ENCODE results near the gene SIGLEC9. TPM values are rescaled to one million over a fixed set of nuclear protein-coding genes. Genes with fewer than 3 reads are reported as not detected.
A peak's percentile ranks its signal among the peaks of the same experiment; 100 is the strongest.

Gene SIGLEC9
- total and polyA plus RNA-seq, 9 donors: 1.7 to 10.4 (median 2.9) TPM

- intact Hi-C loops (cut with DNase I): no loop called here
Observed at GRCh38 chr19:51158474-51159129, 33.9 kb downstream of the SIGLEC9 start.

DNA sequence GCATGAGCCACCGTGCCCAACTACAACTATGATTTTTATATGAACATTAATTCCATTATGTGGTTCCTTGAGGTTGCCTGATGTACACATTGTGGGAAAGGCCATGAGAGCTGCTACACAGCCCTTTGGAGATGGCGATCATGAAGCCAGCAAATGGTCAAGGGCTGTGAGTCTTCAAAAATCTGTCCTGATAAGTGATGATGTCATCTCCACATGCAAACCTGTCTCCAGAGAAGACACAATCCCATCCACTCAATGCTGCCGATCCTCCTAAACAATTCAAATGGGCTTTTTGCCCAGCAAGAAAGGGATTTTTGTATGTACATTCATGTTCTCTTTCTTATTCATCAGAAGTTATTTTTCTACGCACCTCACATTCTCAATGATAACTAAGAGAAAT is 35.0 kb downstream of the SIGLEC9 start:
- H3K4me1 ChIP-seq (ENCODE audit: insufficient read depth): peaks cover 4% of the 10 kb centered on the region
- no peak for TF ChIP-seq CTCF (IDR thresholded peaks at IDR 0.05)
- no peak for TF ChIP-seq EP300 (IDR thresholded peaks at IDR 0.05)
- no peak overlapping the region for H3K27ac ChIP-seq
- intact Hi-C loops (cut with DNase I): loop anchor here in 1 of 4 donors (10.0 kb wide), 1 partner anchor 55 kb away; the partner anchor contains the start of gene CTU1
- no peak overlapping the region for H3K4me3 ChIP-seq
- no peak for DNase-seq
- 74 to 88% (median 83%) methylated on average over 4 of the region's 4 CpGs for WGBS, 3 donors
- no peaks in the 10 kb centered on the region for H3K9me3 ChIP-seq
- no peaks in the 10 kb centered on the region for H3K27me3 ChIP-seq
- H3K36me3 ChIP-seq: no peaks in the 10 kb centered on the region

More at GRCh38 chr19:51158474-51159129, 33.9 kb downstream of the SIGLEC9 start:
- WGBS, 3 donors: 39 to 44% (median 40%) methylated on average over 7 of the region's 7 CpGs
- no peak overlapping the region for H3K4me3 ChIP-seq
- H3K27ac ChIP-seq: no peak overlapping the region
- H3K9me3 ChIP-seq: no peaks in the 10 kb centered on the region
- DNase-seq: peak in 2 of 5 donors; percentile 44 to 54
- no peaks in the 10 kb centered on the region for H3K27me3 ChIP-seq
- peaks cover 4% of the 10 kb centered on the region for H3K4me1 ChIP-seq (ENCODE audit: insufficient read depth)
- TF ChIP-seq CTCF (IDR thresholded peaks at IDR 0.05) (no peak), POLR2A (IDR thresholded peaks at IDR 0.05) (no peak), EP300 (IDR thresholded peaks at IDR 0.05) (no peak)
- H3K36me3 ChIP-seq: no peaks in the 10 kb centered on the region

GRCh38 chr19:51161266-51161665 is 36.6 kb downstream of the SIGLEC9 start:
- H3K27me3 ChIP-seq: no peaks in the 10 kb centered on the region
- no peak overlapping the region for H3K4me3 ChIP-seq
- peaks cover 4% of the 10 kb centered on the region for H3K4me1 ChIP-seq (ENCODE audit: insufficient read depth)
- no peaks in the 10 kb centered on the region for H3K36me3 ChIP-seq
- no peak overlapping the region for H3K27ac ChIP-seq
- WGBS, 3 donors: 90 to 96% (median 94%) methylated on average over 1 of the region's 1 CpG
- TF ChIP-seq POLR2A (IDR thresholded peaks at IDR 0.05) (no peak), CTCF (IDR thresholded peaks at IDR 0.05) (no peak), EP300 (IDR thresholded peaks at IDR 0.05) (no peak)
- intact Hi-C loops (cut with DNase I): loop anchor here in 1 of 4 donors (10.0 kb wide), 1 partner anchor 56 kb away; the partner anchor contains the start of gene CTU1
- H3K9me3 ChIP-seq: no peaks in the 10 kb centered on the region
- no peak for DNase-seq

DNA sequence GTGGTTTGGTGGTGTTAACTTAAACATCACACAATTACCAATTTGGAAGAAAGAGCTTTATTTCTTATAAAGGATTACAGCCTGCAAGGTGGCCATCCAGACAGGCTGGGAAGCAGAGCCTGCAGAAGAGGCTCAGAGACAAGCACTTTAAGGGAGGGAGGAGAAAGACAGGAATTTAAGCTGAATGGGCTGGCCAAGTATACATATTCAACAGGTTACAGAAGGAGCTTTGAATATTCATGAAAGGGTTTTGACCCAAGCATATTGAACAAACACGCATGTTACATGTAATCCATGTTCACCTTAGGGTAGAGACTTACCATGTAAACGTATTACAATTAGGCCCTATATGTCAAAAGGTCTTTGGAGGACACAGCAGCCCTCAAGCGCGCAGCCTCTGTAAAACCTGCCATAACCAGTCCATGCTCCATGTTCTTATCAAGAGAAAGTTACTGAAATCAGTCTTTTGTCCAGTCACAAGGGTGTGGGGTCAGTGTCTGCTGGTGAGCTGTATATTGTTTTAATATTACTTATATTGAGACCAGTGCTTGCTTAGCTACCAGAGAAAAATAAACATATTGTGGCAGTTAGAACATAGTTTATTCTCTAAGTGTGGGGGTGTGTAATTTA is 37.3 kb downstream of the SIGLEC9 start:
- intact Hi-C loops (cut with DNase I): loop anchor here in 1 of 4 donors (10.0 kb wide), 1 partner anchor 57 kb away; the partner anchor contains the start of gene CTU1
- Histone ChIP-seq H3K27ac (no peak overlapping the region), H3K9me3 (no peaks in the 10 kb centered on the region), H3K36me3 (no peaks in the 10 kb centered on the region), H3K4me3 (no peak overlapping the region), H3K4me1 (ENCODE audit: insufficient read depth) (peaks cover 4% of the 10 kb centered on the region), H3K27me3 (no peaks in the 10 kb centered on the region)
- 90 to 96% (median 95%) methylated on average over 4 of the region's 4 CpGs for WGBS, 3 donors
- TF ChIP-seq CTCF (IDR thresholded peaks at IDR 0.05) (no peak), POLR2A (IDR thresholded peaks at IDR 0.05) (no peak), EP300 (IDR thresholded peaks at IDR 0.05) (no peak)
- no peak for DNase-seq

Measured in ovary (tissue), 9 donors.